HEK293T (cell line): ENCODE measurements around the gene MPV17.

Source experiments
- ARNT ChIP-seq: fragments of 450-650 bp; IDR thresholded peaks from 2 replicates; pipeline ENCODE4 v1.6.1; 2017; ENCODE audit warnings: mild to moderate bottlenecking
- BHLHE40 ChIP-seq: fragments of 450-650 bp; IDR thresholded peaks from 2 replicates; pipeline ENCODE4 v1.6.1; 2016; ENCODE audit warnings: mild to moderate bottlenecking, moderate library complexity, borderline replicate concordance
- ELF4 ChIP-seq: fragments of 450-650 bp; IDR thresholded peaks from 2 replicates; pipeline ENCODE4 v1.6.1; 2017; ENCODE audit warnings: antibody characterized with exemption
- FOXK2 ChIP-seq: fragments of 450-650 bp; IDR thresholded peaks from 2 replicates; pipeline ENCODE4 v1.6.1; 2016; ENCODE audit warnings: mild to moderate bottlenecking
- FOXM1 ChIP-seq: fragments of 450-650 bp; IDR thresholded peaks from 2 replicates; pipeline ENCODE4 v1.6.1; 2017; ENCODE audit warnings: mild to moderate bottlenecking, borderline replicate concordance
- HDGF ChIP-seq: fragments of 450-650 bp; IDR thresholded peaks from 2 replicates; pipeline ENCODE4 v1.6.1; 2017; ENCODE audit warnings: antibody characterized with exemption, borderline replicate concordance
- L3MBTL2 ChIP-seq: fragments of 450-650 bp; conservative IDR thresholded peaks from 2 replicates; pipeline ENCODE4 v1.6.1; 2016; ENCODE audit warnings: mild to moderate bottlenecking
- LEF1 ChIP-seq: fragments of 450-650 bp; IDR thresholded peaks from 2 replicates; pipeline ENCODE4 v1.6.1; 2017; ENCODE audit warnings: mild to moderate bottlenecking, borderline replicate concordance
- NFRKB ChIP-seq: fragments of 450-650 bp; IDR thresholded peaks from 2 replicates; pipeline ENCODE4 v1.6.1; 2016; ENCODE audit warnings: mild to moderate bottlenecking, moderate library complexity
- SP1 ChIP-seq: fragments of 450-650 bp; IDR thresholded peaks from 2 replicates; pipeline ENCODE4 v1.6.1; 2017
- SUZ12 ChIP-seq: fragments of 450-650 bp; IDR thresholded peaks from 2 replicates; pipeline ENCODE4 v1.6.1; 2016; ENCODE audit warnings: mild to moderate bottlenecking
- TARDBP ChIP-seq: fragments of 450-650 bp; IDR thresholded peaks from 2 replicates; pipeline ENCODE4 v1.6.1; 2016
- ZNF384 ChIP-seq: fragments of 450-650 bp; IDR thresholded peaks from 2 replicates; pipeline ENCODE4 v1.6.1; 2016
- TF ChIP-seq, protein P1 (sequence below): fragments of 450-650 bp; IDR thresholded peaks from 2 replicates; pipeline ENCODE4 v1.6.1; 2016

GRCh38 chr2:27315122-27315521, 7.8 kb downstream of the MPV17 start:
- TF ChIP-seq ARNT (no peak), ELF4 (no peak), FOXK2 (no peak), BHLHE40 (no peak), SP1 (no peak), TARDBP (no peak), FOXM1 (no peak), SUZ12 (no peak), L3MBTL2 (no peak), HDGF (no peak), LEF1 (no peak), NFRKB (no peak), ZNF384 (no peak)
- TF ChIP-seq, protein P1, sequence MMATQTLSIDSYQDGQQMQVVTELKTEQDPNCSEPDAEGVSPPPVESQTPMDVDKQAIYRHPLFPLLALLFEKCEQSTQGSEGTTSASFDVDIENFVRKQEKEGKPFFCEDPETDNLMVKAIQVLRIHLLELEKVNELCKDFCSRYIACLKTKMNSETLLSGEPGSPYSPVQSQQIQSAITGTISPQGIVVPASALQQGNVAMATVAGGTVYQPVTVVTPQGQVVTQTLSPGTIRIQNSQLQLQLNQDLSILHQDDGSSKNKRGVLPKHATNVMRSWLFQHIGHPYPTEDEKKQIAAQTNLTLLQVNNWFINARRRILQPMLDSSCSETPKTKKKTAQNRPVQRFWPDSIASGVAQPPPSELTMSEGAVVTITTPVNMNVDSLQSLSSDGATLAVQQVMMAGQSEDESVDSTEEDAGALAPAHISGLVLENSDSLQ = no peak
